GM18867 (cell line): ENCODE results near the gene MRPS35.

Experiments used
- ATAC-seq: cut with Tn5 transposase; IDR thresholded peaks from one replicate; pipeline ENCODE4 v1.9.1; 2021; ENCODE audit warnings: mild to moderate bottlenecking, moderate library complexity; ENCODE audit not compliant: unreplicated experiment

The MRPS35 gene

DNA sequence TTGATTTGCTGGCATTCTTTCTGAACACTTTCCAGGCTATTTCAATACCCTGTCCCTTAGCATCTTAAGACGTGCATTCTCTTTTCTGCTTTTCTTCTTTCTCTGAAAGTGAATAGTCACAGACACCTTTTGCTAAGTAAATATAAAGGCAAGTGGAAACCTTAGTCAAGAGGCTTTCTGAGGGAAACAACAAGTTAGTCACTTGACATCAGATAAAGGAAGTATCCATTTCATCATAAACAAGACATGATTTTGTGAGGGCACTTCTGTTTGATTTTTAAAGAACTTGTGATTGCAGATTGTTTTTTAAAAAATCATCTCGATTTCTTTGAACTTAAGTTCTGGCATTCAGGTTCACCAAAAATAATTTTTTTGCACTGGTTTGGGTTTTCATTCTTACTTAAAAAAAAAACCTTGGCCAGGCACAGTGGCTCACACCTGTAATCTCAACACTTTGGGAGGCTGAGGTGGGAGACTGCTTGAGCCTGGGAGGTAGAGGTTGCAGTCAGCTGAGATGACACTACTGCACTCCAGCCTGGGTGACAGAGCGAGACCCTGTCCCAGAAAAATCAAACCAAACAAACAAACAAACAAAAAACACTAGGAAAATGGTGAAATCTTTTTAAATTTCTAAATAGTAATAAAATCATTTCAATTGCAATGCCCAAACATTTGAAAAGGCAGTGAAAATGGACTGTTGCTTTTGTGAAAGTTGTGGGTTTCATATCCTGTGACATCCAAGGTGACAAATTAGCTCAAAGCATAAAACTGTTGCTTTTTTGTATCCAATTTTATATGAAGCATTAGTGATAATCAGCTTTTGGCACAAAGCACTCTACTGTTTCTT, 61.1 kb downstream of the MRPS35 start:
- ATAC-seq: no peak

DNA sequence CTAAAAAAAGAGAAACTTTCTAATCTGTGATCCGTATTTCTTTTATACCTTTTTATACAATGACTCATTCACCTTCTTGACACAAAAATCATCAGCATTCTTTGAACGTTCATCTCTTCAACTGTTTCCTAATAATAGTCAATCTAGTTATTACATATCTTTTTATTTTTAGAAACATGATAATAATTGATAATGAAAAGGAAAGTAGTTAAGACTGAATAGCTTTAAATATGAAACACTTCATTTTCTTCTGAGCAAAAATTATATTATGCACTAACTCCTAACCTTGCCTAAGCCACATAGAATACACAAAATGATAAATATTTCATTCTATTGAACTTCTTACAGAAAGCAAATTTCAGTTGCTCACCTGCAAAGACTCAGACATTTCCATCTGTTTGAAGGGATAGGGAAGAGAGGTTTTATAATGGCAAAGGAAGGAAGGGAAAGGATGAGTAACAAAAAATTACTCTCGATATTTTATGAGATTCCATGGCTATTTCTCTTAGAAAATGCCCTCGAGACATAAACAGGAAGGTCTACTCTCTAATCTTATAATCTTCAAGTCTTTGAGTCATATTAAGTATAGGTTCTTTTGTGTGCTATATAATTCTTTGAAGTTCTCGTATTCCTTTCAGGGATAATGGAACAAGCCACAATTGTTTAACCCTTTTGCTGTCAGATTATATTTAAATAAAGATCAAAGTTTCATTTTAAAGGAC, 61.9 kb downstream of the MRPS35 start:
- ATAC-seq: no peak

DNA sequence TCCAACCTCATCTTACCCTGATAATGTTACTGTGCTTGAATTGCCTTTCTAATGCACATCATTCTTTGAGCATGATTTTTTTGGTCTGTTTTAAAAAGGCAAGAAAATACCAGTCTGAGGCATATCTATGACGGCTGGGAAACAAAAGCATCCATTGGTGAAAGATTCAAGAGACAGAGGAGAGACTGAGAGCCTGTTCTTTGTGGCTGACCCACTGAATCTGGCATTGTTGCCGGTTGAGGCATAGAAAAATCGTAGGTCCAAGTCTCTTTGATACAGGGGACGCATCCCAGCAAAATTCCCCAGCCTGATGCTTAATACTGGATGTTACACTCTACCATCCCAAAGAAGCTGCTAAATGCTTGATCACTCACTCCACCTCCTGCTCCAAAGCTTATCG, 66.5 kb downstream of the MRPS35 start:
- ATAC-seq: no peak

DNA sequence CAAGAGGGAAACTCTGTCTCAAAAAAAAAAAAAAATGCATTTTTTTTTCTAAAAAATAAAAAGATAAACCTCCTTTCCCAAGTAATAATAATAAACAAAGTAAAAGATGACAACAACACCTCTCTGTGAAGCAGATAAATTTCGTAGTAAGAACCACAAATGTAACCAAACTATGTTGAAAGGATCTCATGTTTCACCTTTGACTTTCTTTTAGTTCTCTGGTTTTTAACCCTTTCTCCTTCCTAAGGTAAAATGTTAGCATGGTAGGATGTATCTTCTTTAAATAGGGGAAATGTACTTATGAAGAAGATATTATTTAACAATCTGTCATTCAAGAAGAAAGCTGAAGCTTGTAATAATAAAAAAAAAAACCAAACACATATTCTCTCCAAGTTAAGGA, 67.6 kb downstream of the MRPS35 start:
- ATAC-seq: no peak

DNA sequence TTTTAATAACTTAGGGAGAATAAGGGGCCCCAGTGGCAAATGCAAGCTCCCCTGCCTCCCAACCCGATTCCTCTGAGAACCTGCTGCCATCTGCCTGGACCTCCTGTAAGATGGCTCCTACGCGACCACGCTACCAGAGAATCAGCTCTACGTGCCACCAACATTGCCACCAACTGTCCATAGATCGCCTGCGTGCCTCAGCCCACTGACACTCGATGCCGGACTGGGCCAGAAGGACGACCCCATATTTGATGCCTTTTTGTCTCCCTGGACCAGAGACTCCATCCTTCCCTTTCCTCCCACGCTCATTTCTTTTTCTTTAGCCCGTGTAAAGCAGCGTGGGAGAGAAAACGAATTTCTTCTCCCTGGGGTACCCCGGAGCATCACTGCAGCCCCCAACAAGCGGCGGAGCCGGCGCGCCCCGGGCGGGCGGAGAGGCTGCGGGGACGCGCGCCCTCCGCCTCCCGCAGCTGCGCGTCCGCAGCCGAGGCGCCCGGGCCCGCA, 68.8 kb downstream of the MRPS35 start:
- ATAC-seq: peak; percentile 19

DNA sequence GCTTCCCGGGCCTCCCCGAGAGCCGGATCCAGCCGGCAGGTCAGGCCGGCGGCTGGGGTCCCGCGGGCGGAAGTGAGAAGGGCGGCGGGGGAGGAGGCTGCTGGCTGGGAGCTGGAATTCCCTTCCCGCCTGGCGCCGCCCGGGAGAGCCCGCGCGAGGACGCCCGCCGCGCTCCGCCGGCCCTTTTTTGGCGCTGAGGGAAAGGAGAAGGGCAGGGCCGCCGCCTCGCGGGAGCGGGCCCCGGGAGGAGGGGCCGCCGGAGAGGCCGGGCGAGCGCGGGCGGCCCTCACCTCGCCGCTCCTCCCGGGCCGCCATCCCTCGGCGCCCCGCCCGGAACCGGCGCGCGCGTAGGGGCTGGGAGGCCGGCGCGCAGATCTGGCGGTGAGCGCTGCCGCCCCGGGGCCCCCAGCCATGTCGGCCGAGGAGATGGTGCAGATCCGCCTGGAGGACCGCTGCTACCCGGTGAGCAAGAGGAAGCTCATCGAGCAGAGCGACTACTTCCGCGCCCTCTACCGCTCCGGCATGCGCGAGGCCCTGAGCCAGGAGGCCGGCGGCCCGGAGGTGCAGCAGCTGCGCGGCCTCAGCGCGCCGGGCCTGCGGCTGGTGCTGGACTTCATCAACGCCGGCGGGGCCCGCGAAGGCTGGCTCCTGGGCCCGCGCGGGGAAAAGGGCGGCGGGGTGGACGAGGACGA, 69.4 kb downstream of the MRPS35 start, which contains the start of the genes KLHL42 and MANSC4:
KLHL42 (plus strand) TSS at position 314 of the 692 bp plus-strand sequence; CDS start at position 412, 98 bp downstream.
MANSC4 (minus strand) TSS at position 317 of the 692 bp plus-strand sequence. CDS start 8,960 bp downstream, outside the sequence.
- peak; percentile 82 for ATAC-seq

DNA sequence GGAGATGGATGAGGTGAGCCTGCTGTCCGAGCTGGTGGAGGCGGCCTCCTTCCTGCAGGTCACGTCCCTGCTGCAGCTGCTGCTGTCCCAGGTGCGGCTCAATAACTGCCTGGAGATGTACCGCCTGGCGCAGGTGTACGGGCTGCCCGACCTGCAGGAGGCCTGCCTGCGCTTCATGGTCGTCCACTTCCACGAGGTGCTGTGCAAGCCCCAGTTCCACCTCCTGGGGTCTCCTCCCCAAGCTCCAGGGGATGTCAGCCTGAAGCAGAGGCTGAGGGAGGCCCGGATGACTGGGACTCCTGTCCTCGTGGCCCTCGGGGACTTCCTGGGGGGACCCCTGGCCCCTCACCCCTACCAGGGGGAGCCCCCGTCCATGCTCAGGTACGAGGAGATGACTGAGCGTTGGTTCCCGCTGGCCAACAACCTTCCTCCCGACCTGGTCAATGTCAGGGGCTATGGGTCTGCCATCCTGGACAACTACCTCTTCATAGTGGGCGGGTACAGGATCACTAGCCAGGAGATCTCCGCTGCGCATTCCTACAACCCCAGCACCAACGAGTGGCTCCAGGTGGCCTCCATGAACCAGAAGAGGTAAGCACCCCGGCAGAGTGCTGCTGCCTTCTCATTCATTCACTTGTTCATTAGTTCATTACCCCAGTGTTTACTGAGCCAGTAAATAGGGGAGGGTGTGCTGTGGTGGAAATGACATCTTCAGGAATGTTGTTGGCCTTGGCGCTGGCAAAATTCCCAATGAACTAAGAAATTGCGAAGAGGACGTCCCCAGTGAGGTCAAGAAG, 70.2 kb downstream of the MRPS35 start:
- peak; percentile 27 for ATAC-seq

DNA sequence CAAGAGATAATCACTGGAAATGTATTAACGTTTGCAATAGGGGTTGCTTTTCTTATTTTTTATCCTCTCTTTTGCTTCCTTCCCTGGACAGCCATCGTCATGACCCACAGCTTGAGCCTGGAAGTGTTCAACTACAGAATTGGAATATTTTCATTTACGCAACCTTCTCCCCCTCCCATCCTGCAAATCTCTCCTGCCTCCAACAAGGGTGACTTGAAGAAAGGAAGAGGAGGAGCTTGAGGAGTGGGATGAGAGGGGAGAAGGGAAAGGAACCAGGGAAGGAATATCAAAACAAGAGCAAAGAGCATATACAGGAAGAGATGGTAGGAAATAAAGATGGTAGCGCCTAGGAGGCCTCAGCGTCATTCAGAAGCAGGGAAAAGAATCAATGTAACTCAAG, 71.0 kb downstream of the MRPS35 start:
- ATAC-seq: no peak

DNA sequence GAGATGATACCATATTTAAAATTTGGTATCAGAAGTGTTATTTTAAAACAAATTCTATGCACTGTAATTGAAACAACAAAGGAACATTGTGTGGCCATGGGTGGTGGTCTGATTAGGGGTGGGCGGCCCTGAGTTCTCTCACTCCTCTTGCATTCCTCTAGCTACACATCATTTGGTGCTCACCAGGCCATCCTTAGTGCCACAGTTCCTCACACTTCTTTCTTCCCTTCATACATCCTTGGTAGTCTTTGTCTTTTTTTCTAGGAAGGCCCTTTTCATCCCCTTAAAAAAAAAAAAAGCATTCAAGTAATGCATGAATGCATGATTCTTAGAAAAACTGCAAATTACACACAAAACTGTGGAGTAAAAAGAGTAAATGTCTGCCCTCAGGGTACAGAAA, 71.8 kb downstream of the MRPS35 start:
- ATAC-seq: no peak

DNA sequence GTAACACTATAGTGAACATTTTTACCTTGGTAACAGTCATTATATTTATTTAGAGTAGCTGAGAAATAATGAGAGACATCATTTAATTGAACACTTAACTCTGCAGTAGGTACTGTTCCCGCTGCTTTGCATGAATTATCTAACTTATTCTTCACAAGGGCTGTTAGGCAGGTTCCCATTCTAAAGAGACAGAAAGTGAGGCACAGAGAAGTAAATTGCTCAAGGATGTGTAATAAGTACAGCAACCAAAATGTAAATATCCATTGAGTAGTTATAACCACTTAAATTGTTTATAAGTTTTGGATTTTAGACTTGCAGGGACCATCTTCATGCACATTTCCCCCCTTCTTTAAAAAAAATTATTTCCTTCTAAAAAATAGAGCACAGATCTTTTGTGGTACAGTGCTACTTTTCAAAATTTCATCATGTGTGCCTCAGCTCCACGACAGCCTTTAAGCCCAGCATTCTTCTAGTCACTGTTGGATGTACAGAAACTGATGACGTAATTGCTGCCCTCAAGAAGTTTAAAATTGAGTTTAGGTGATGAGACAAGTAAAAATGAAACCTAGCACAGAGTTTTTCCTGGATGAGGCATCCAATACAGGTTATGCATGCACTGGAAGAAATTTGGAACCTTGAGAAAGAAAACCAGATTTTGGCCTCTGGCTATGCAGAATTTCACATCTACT, 75.4 kb downstream of the MRPS35 start:
- no peak for ATAC-seq

DNA sequence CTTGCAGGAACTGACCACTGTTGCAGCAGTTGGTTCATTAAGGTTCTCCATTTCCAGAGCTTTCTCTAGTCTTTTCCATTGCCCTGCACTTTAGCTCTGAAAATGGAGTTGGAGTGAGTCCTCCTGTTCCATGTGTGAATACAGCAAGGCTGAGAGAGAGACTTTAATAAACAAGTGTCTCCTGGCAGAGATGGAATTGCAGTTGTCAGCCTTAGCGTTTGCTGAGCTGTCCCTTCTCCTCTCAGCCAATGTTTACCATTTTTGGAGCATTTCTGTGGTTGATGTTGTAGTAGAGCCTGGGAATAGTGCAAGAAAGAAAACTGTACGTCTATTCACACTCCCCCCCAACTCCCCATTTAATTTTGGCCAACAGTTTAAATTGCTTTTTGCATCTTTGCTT, 76.9 kb downstream of the MRPS35 start:
- ATAC-seq: no peak

DNA sequence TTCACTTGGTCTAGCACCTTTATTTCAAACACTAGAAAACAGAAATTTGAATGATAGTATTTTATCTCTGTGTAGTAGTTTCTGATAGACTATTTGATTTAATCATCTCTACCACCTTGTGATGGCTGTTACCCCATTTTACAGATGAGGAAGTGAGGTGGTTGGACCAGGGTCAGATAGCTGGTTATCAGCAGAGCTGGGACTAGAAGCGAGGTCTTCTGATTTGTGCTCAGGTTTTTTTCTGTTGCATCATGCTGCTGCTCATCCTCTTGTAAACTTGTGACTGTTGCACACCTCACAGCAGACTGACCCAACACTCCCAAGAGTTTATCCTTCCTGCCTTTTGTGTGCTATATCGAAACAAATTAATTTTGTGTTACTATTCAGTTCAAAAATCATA, 79.5 kb downstream of the MRPS35 start:
- ATAC-seq: no peak

DNA sequence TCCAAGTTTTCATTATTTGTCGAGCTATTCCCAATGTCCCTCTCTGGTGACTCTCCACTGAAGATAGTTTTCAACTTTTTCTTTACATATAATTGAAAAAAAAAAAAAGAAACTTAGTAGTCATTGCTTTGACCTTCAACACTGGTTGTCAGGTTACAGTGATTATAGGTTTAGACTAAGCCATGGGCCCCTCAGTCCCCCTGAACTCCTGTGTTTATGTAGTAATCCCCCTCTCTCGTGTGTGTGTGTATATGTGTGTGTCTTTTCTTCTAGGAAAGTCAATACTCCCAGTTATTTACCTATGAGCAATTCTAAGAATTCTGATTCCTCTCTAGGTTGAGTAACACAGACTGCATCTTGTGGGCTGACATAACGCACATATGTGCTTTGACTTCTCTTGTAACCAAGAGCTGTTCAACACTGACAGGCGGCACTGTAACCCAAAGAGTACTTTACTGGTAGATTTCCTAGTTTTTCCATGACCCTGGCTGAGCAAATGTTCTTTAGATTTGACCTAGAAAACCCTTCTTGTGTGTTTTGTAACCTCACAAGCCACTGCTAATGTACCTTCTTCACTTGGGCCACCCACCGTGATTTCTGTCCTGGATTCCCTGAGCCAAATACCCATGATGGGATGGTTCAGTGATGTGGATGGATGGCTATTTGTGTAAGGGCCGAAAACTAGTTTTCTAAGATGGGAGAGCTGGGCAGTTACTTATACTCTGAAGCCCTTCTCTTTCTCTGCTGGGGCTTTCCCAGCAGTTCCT, 84.4 kb downstream of the MRPS35 start:
- no peak for ATAC-seq

DNA sequence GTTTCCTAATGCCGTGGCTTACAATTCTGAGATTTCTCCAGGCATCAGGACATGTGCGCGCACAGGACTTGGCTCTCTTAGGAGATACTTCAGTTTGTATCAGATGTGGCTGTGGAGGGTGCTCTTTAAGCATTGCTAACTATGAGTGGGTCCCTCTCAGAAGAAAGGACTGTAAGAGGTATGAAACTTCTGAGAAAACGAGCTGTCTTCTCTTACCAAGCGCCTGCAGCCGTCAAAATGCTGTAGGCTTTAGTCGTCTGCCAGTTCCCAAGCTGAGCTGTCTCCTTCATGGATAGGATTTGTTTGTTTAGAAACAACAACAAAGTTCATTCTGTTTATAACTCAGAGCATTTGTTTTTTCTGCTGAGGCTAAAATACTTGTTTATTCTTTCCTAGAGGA, 85.5 kb downstream of the MRPS35 start:
- ATAC-seq: no peak

DNA sequence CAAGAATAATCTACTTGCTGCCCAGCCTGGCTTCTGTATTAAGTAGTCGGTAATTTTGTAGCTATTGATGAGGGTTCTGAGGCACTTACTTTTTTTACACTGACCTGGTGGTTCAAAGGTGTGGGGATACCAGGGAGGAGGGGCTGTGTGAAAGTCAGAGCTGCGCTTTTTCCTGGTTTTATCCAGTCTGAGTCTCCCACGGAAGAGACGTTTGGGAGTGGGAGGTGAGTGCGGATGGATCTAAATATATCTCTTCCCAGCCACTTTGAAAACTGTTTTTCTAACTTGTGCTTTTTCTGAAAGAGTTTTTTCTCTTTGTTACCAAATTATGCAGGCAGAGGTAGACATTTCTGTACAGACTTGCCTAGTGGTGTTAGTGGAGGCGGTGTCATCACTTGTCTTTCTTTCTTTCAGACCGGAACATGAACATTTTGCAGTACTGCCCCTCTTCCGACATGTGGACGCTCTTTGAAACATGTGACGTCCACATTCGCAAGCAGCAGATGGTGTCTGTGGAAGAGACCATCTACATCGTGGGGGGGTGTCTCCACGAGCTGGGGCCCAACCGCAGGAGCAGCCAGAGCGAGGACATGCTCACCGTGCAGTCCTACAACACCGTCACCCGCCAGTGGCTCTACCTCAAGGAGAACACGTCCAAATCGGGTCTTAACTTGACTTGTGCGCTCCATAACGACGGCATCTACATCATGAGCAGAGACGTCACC, 86.8 kb downstream of the MRPS35 start:
- ATAC-seq: no peak

DNA sequence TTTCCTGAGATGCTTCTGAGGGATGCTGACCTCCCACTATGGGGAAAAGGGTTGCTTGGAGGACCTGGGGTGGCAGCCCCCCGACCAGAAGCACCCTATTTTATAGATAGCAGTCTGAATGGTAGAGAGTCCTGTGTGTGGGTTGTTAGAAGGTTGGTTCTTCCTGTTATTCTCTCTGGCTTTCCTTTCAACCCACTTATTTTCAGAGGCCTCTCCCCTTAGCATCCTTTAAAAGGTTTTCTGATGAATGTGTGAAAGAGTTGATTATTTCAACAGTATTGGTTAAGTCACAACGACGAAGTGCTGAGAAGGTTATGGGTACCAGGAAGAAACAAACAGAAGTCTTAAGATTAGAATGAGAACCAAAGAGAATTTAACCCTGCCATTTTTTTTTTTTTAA, 90.2 kb downstream of the MRPS35 start:
- no peak for ATAC-seq

DNA sequence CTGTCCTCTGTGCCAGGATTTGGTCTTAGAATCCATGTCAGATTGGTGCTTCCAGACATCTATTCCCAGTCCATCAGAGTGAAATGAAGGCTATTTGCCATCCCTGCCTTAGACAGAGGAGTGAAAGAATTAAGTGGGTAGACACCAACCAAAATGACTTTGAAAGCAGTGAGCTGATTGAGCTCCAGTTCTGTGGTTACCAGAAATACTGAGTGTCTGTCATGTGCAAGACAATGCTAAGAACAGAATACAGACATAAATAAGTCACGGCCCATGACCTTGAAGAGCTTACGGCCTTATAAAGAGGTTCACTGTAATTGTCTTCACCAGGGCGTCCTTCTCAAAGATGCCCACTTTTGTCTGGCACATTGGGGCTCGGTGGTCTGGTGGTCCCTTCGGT, 91.0 kb downstream of the MRPS35 start:
- ATAC-seq: no peak

DNA sequence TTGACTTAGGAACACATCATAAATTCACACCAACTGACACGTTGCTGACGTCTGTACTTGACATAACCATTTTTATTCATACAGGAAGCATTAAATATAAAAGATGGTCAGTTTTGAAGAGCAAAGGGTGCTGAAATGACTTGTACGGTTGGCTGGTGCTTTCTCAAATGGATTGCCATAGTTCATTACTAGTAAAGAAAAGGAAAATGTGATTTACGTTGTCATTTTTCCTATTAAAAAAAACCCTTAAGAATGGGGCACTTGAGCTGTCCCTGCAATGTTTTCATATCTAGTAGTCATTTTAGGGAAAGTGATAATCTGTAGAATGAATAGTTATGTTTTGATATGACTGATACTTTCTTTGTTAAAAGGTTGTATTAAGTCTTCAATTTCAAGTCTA, 91.9 kb downstream of the MRPS35 start:
- no peak for ATAC-seq

DNA sequence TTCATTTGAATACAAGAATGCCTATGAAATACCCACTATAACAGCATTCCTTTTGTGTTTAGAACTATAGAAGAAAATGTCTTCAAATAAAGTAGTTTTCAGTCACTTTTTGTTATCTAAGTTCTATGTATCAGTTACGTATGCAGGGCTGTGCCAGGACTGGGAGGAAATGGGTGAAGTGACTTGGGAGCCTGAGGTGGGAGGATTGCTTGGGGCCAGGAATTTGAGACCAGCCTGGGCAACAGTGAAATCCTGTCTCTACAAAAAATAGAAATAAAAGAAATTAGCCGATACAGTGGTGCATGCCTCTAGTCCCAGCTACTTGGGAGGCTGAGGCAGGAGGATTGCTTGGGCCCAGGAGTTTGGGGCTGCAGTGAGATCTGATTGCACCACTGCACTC, 92.3 kb downstream of the MRPS35 start:
- ATAC-seq: no peak
